Measurements from ENCODE around the gene DDX59. TPM values are rescaled to one million over a fixed set of nuclear protein-coding genes. Genes with fewer than 3 reads are reported as not detected.
"Not testable (repeated sequence)": the region's sequence is repeated elsewhere in the genome, so short reads cannot be mapped to it uniquely, and the experiment has no call there.

The DDX59 gene
- total RNA-seq, 1 experiment from 2014 or later = 13.7 TPM

- DNase-seq = no peak
- Histone ChIP-seq H3K36me3 (peaks cover 9% of the 10 kb centered on the region), H3K27me3 (no peaks in the 10 kb centered on the region), H3K4me3 (no peak overlapping the region), H3K9me3 (no peaks in the 10 kb centered on the region)
Observed at GRCh38 chr1:200644021-200644420, 25.7 kb downstream of the DDX59 start.

DNA sequence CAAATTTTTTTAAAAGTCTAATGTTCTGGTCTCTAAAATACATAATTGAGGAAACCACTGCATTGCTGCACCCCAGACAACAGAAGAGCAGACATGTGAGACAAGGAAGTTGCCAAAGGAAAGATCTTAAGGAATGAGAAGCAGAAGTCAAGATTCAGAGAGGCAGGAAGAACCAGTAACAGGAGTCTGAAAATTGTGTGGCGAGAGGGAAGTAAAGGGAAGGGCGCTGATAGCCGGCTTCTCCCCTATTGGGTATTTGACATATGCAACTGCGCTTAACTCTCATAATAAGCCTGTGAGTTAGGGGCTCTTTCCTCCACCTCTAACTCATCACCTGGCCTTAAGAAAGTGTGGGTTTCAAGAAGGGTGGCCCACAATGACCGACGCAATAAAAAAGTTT is 27.2 kb downstream of the DDX59 start:
- H3K9me3 ChIP-seq = no peaks in the 10 kb centered on the region
- H3K4me3 ChIP-seq = no peak overlapping the region
- H3K36me3 ChIP-seq = no peaks in the 10 kb centered on the region; the same call in none of the 2 replicates
- DNase-seq = no peak
- H3K27me3 ChIP-seq = no peaks in the 10 kb centered on the region

GRCh38 chr1:200640963-200641401 is 28.7 kb downstream of the DDX59 start:
- H3K4me3 ChIP-seq = no peak overlapping the region
- no peaks in the 10 kb centered on the region for H3K9me3 ChIP-seq
- no peaks in the 10 kb centered on the region for H3K27me3 ChIP-seq
- H3K36me3 ChIP-seq = no peaks in the 10 kb centered on the region; the same call in 1 of the 2 replicates
- no peak for DNase-seq

- no peak for DNase-seq
Observed at GRCh38 chr1:200640373-200640962, 29.2 kb downstream of the DDX59 start.

DNA sequence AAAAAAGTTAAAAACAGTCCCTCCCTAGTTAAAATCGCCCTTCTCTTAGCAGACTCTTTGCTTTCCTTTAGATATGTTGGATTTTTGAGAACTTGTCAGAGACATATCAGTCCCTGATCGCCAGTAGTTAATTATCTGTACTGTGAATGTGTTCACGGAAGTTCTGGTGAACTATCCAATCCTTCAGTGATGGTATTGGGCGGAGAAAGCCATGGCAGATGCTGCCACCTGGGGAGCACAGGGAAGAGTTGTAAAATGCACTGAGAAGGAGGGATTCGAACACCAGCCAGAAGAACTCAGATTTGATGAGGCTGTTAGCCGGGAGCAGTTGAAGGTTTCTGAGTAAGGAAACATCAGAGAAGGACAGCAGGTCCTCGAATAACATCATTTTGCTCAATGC is 31.6 kb downstream of the DDX59 start:
- no peaks in the 10 kb centered on the region for H3K9me3 ChIP-seq
- DNase-seq = no peak
- H3K36me3 ChIP-seq = no peaks in the 10 kb centered on the region; the same call in 1 of the 2 replicates
- no peaks in the 10 kb centered on the region for H3K27me3 ChIP-seq
- H3K4me3 ChIP-seq = no peak overlapping the region

More at GRCh38 chr1:200640373-200640962, 29.2 kb downstream of the DDX59 start:
- Histone ChIP-seq H3K9me3 (no peaks in the 10 kb centered on the region), H3K4me3 (no peak overlapping the region), H3K36me3 (no peaks in the 10 kb centered on the region; the same call in 1 of the 2 replicates), H3K27me3 (no peaks in the 10 kb centered on the region)

DNA sequence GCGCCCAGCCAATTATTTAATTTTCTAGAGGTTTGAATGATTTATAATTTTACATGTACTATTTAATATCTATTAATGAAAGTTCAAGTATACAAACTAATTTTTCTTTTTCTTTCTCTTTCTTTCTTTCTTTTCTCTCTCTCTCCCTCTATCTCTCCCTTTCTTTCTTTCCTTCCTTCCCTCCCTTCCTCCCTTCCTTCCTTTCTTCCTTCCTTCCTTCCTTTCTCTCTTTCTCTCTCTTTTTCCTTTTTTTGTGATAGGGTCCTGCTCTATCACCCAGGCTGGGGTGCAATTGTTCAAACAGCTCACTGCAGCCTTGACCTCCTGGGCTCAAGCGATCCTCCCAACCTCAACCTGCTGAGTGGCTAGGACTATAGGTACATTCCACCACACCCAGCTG is 33.0 kb downstream of the DDX59 start:
- DNase-seq = no peak
- H3K9me3 ChIP-seq = no peaks in the 10 kb centered on the region
- no peaks in the 10 kb centered on the region for H3K27me3 ChIP-seq
- H3K36me3 ChIP-seq = no peaks in the 10 kb centered on the region; the same call in 1 of the 2 replicates
- H3K4me3 ChIP-seq = no peak overlapping the region

DNA sequence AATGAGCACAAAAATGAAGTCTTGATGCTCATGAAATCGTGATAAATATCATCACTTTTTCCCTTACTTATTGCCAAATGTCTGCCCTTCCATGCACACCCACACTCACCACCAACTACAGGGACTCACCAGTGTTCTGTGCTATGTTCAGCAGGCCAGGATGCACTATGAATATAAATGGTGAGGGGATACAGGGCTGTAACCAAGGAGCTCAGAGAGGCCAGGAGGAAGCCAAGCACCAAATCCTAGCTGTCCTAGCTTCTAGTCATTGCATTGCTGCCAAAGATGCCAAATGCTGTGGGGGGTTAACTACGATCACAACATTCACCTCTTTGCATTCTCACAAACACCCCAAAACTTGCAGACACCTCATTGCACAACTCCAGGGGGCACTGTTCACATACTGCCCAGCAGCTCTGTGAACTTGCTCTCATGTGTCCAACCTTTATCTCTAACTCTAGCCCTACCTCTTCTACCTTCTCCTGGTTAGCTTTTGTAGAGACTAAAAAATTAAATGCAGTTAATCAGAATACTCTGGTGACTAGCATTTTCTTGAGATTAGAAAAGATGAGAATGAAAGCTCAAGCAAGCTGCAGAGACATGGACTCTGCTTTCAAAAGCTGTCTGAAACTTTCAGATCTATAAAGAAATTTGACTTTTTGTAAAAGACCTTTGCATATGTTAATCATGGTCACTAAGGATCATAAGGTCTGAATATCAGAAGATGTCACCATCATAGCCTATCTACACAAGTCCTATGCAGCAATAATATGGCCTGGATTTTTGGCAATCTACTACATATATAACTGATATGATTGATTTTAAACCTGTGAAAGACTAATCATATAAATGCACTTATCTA is 35.2 kb downstream of the DDX59 start:
- no peak overlapping the region for H3K4me3 ChIP-seq
- no peak for DNase-seq
- H3K36me3 ChIP-seq = no peaks in the 10 kb centered on the region; the same call in 1 of the 2 replicates
- no peaks in the 10 kb centered on the region for H3K27me3 ChIP-seq
- H3K9me3 ChIP-seq = no peaks in the 10 kb centered on the region

DNA sequence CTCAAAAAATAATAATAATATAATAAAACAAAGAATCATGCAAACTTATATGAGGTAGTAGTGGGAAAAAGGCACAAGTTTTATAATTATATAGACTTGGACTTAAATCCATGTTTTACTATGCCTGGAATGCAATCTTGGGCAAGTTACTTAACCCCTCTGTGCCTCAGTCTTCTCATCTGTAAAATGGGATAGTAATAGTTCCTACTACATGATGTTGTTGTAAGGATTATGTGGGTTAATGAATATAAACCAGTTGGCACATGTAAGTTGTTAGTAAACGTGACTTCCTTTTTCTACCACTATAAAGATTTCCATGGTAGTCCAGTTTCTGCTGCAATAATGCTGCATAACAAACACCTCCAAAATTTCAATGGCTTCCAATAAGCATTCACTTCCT is 38.3 kb downstream of the DDX59 start:
- Histone ChIP-seq H3K9me3 (no peaks in the 10 kb centered on the region), H3K4me3 (no peak overlapping the region), H3K27me3 (no peaks in the 10 kb centered on the region), H3K36me3 (no peaks in the 10 kb centered on the region)
- no peak for DNase-seq

GRCh38 chr1:200630515-200630899 is 39.2 kb downstream of the DDX59 start:
- H3K36me3 ChIP-seq, H3K9me3 ChIP-seq, DNase-seq, H3K27me3 ChIP-seq, H3K4me3 ChIP-seq: not testable (repeated sequence)

DNA sequence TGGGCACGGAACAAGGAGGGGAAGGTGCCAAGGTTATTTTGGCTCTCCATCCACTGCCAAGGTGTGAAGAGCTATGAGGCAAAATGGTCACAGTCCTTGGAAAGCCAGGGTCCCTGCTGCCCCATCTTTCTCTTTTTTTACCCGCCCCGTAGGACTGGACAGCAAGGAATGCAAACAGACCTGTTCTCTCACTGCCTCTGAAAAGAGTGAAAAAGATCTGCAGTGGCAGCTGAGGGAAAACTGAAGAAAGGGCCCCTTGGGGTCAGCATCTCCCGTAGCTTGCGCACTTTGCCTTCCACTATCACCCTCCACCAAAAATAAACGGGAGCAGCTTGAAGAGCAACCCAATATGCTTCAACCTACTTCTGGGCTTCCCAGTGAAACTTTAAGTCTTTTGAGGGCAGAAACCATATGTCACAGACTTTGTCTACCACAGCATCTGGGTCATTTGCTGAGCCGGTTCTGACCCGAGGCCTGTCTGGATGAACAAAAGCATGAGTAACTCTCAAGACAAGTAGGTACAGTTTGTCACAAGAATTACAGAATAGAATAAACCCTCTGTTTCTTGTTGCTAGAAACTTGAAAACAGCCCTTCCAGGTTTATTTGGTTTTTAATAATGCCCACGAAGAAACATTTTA is 39.7 kb downstream of the DDX59 start:
- Histone ChIP-seq H3K36me3 (no peaks in the 10 kb centered on the region), H3K27me3 (no peaks in the 10 kb centered on the region), H3K4me3 (no peak overlapping the region), H3K9me3 (no peaks in the 10 kb centered on the region)
- no peak for DNase-seq

- Histone ChIP-seq H3K4me3 (no peak overlapping the region), H3K27me3 (no peaks in the 10 kb centered on the region), H3K36me3 (no peaks in the 10 kb centered on the region), H3K9me3 (no peaks in the 10 kb centered on the region)
- no peak for DNase-seq
Observed at GRCh38 chr1:200628223-200628881, 41.4 kb downstream of the DDX59 start.

GRCh38 chr1:200627575-200628222 is 42.0 kb downstream of the DDX59 start:
- Histone ChIP-seq H3K4me3 (no peak overlapping the region), H3K27me3 (no peaks in the 10 kb centered on the region), H3K9me3 (no peaks in the 10 kb centered on the region), H3K36me3 (no peaks in the 10 kb centered on the region)
- no peak for DNase-seq

DNA sequence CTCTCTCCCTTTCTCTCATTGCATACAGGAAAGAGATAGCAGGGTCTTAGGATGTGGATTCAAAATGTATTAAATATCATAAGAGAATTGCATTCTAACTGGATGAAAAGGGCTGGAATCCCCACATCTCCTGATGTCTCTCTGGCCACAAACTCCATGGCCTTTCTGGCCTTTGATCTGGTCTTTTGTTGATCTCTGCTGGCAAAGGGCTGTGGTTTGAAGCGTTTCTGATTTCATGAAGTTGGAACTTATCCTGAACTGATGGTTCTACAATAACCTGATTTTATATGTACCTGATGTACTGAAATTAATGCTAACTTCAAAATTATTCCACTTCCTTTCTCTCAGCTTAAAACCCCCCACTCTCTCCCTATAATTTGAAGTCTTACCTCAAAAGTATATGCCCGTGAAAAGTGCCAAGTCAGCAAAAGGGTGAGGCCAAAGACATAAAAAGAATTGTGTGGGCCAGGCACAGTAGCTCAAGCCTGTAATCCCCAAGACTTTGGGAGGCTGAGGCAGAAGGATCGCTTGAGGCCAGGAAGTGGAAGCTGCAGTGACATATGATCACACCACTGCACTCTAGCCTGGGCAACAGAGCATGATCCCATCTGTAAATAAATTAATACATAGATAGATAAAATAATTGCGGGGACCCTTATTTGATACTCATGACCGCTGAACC is 42.7 kb downstream of the DDX59 start:
- Histone ChIP-seq H3K4me3 (no peak overlapping the region), H3K9me3 (no peaks in the 10 kb centered on the region), H3K36me3 (no peaks in the 10 kb centered on the region), H3K27me3 (no peaks in the 10 kb centered on the region)
- no peak for DNase-seq

GRCh38 chr1:200625381-200625824 is 44.3 kb downstream of the DDX59 start:
- Histone ChIP-seq H3K27me3 (no peaks in the 10 kb centered on the region), H3K4me3 (no peak overlapping the region), H3K9me3 (no peaks in the 10 kb centered on the region), H3K36me3 (no peaks in the 10 kb centered on the region)
- no peak for DNase-seq

DNA sequence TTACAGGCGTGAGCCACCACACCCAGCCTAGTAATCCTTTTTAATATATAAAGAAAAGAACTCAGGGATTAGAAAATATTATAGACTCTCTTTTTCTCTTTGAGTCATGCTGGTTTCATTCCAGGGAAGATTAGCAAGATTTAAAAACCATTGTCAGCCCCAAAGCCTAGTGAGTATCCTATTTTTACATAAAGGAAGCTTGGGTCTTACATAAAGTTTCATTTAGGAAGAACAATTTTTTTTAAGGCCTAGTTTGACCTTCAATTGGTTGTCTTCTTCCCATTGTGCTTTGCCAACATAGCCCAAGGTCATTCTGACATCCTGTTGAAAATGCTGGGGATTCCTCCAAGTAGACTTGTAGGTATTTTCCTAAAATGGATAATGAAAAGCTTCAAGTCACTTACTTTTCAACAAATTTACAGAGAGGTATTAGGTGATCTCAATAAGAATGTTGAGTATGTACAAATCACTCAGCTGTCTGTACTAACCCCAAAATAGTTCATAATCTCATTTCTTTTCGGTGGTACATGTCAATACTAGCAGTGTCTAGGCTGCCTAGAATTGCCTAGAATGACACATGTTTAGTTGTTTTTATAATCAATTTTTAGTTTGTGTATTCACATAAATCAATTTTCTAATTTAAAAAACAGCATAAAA is 44.9 kb downstream of the DDX59 start:
- Histone ChIP-seq H3K27me3 (no peaks in the 10 kb centered on the region), H3K9me3 (no peaks in the 10 kb centered on the region), H3K4me3 (no peak overlapping the region), H3K36me3 (no peaks in the 10 kb centered on the region)
- DNase-seq = no peak
